ENCODE results near the gene QPRT. TPM values are rescaled to one million over a fixed set of nuclear protein-coding genes. Genes with fewer than 3 reads are reported as not detected.
A peak's percentile ranks its signal among the peaks of the same experiment; 100 is the strongest.
"Not testable (repeated sequence)": the region's sequence is repeated elsewhere in the genome, so short reads cannot be mapped to it uniquely, and the experiment has no call there.

Gene QPRT
- 1 to 10 TPM; 2.5 to 6.3 (median 4.7) TPM for total RNA-seq
- 1.5 TPM for total RNA-seq (2013)

GRCh38 chr16:29678691-29679267, at the start of gene QPRT:
QPRT (plus strand) TSS chr16:29679180; CDS start chr16:29679198, 18 bp downstream.
- peaks cover 10 to 24% of the 10 kb centered on the region in 2 donors for H3K4me1 Mint-ChIP-seq
- no peaks in the 10 kb centered on the region for H3K27me3 Mint-ChIP-seq (ENCODE audit: low read depth in 2 of 2)
- peak within 1 kb of the TSS; percentile 53 to 82 for H3K27ac Mint-ChIP-seq
- H3K4me3 Mint-ChIP-seq = peak within 1 kb of the TSS; percentile 76
- TF ChIP-seq, protein P1, sequence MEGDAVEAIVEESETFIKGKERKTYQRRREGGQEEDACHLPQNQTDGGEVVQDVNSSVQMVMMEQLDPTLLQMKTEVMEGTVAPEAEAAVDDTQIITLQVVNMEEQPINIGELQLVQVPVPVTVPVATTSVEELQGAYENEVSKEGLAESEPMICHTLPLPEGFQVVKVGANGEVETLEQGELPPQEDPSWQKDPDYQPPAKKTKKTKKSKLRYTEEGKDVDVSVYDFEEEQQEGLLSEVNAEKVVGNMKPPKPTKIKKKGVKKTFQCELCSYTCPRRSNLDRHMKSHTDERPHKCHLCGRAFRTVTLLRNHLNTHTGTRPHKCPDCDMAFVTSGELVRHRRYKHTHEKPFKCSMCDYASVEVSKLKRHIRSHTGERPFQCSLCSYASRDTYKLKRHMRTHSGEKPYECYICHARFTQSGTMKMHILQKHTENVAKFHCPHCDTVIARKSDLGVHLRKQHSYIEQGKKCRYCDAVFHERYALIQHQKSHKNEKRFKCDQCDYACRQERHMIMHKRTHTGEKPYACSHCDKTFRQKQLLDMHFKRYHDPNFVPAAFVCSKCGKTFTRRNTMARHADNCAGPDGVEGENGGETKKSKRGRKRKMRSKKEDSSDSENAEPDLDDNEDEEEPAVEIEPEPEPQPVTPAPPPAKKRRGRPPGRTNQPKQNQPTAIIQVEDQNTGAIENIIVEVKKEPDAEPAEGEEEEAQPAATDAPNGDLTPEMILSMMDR (IDR thresholded peaks at IDR 0.05) = no peak
- no peaks in the 10 kb centered on the region for H3K36me3 ChIP-seq (ENCODE audit: control insufficient read depth, insufficient read depth, low read length)
- no peaks in the 10 kb centered on the region for H3K9me3 ChIP-seq (ENCODE audit: control insufficient read depth, insufficient read depth, low read length)
- ATAC-seq (peak in 1 of 3 donors; percentile 11), DNase-seq (no peak)
- H3K9me3 Mint-ChIP-seq = no peaks in the 10 kb centered on the region
- no peak within 1 kb of the TSS for H3K4me3 ChIP-seq (ENCODE audit: low read length)
- H3K27ac ChIP-seq (ENCODE audit: low read length) = no peak within 1 kb of the TSS
- no peaks in the 10 kb centered on the region for H3K27me3 ChIP-seq (ENCODE audit: control insufficient read depth, insufficient read depth, low read length)
- WGBS (ENCODE audit: insufficient coverage) = 72% methylated on average over 5 of the region's 5 CpGs
- intact Hi-C loops (cut with micrococcal nuclease) = no loop called here
- H3K4me1 ChIP-seq (ENCODE audit: control insufficient read depth, insufficient read depth, low read length) = peaks cover 27% of the 10 kb centered on the region
- H3K36me3 Mint-ChIP-seq = no peaks in the 10 kb centered on the region

DNA sequence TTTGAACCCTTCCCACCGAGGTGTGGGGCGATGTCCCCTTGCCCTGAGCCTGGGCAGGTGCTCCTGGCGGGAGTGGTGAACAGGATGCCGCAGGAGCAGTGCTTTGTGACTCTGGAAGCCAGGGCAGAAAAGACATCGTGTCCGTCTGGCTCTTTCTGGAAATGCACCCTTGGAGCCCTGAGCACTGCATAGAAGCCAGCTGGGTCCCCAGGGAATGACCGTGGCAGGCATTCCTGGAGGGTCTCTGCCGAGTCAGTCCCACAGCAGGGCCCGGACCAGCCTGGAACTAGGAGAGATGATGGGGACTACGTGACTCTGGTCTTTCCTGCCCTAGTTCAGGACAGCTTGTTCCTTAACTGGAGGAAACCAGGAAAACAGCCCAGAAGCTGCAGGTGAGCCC, 49.7 kb upstream of the QPRT start:
- not testable (repeated sequence) for H3K4me3 ChIP-seq (ENCODE audit: low read length); H3K27ac Mint-ChIP-seq; H3K4me1 Mint-ChIP-seq; H3K27me3 Mint-ChIP-seq (ENCODE audit: low read depth in 2 of 2); H3K36me3 Mint-ChIP-seq; H3K9me3 ChIP-seq (ENCODE audit: control insufficient read depth, insufficient read depth, low read length); ATAC-seq; H3K9me3 Mint-ChIP-seq; H3K36me3 ChIP-seq (ENCODE audit: control insufficient read depth, insufficient read depth, low read length); H3K27me3 ChIP-seq (ENCODE audit: control insufficient read depth, insufficient read depth, low read length); DNase-seq; H3K27ac ChIP-seq (ENCODE audit: low read length); H3K4me3 Mint-ChIP-seq
- intact Hi-C loops (cut with micrococcal nuclease) = loop anchor here (5.0 to 10.0 kb wide), 3 partner anchors 33 to 515 kb away; partner anchors contain the start of genes MAZ and SPN
- WGBS (ENCODE audit: insufficient coverage) = 87% methylated on average over 9 of the region's 10 CpGs
- H3K4me1 ChIP-seq (ENCODE audit: control insufficient read depth, insufficient read depth, low read length) = peaks cover 36% of the 10 kb centered on the region

- not testable (repeated sequence) for H3K27ac Mint-ChIP-seq
These were observed 47.3 kb upstream of the QPRT start for GRCh38 chr16:29631658-29632057.

GRCh38 chr16:29635902-29636301, 43.1 kb upstream of the QPRT start:
- H3K4me1 ChIP-seq (ENCODE audit: control insufficient read depth, insufficient read depth, low read length) = peaks cover 10% of the 10 kb centered on the region
- H3K4me3 Mint-ChIP-seq; H3K36me3 ChIP-seq (ENCODE audit: control insufficient read depth, insufficient read depth, low read length); H3K9me3 ChIP-seq (ENCODE audit: control insufficient read depth, insufficient read depth, low read length); H3K27me3 ChIP-seq (ENCODE audit: control insufficient read depth, insufficient read depth, low read length); H3K36me3 Mint-ChIP-seq; H3K27me3 Mint-ChIP-seq (ENCODE audit: low read depth in 2 of 2); H3K9me3 Mint-ChIP-seq; intact Hi-C loops (cut with micrococcal nuclease); H3K27ac Mint-ChIP-seq; ATAC-seq; DNase-seq; H3K4me3 ChIP-seq (ENCODE audit: low read length); H3K27ac ChIP-seq (ENCODE audit: low read length): not testable (repeated sequence)
- WGBS (ENCODE audit: insufficient coverage) = 92% methylated on average over 15 of the region's 16 CpGs
- peaks cover 8 to 12% of the 10 kb centered on the region in 2 donors for H3K4me1 Mint-ChIP-seq

More at GRCh38 chr16:29631658-29632057, 47.3 kb upstream of the QPRT start:
- H3K27me3 ChIP-seq (ENCODE audit: control insufficient read depth, insufficient read depth, low read length); H3K9me3 ChIP-seq (ENCODE audit: control insufficient read depth, insufficient read depth, low read length); intact Hi-C loops (cut with micrococcal nuclease); H3K4me3 ChIP-seq (ENCODE audit: low read length); H3K9me3 Mint-ChIP-seq; H3K36me3 ChIP-seq (ENCODE audit: control insufficient read depth, insufficient read depth, low read length); H3K36me3 Mint-ChIP-seq; DNase-seq; H3K27me3 Mint-ChIP-seq (ENCODE audit: low read depth in 2 of 2); H3K27ac ChIP-seq (ENCODE audit: low read length); ATAC-seq; H3K4me1 Mint-ChIP-seq; H3K4me3 Mint-ChIP-seq: not testable (repeated sequence)
- H3K4me1 ChIP-seq (ENCODE audit: control insufficient read depth, insufficient read depth, low read length) = peaks cover 27% of the 10 kb centered on the region
- 93% methylated on average over 20 of the region's 20 CpGs for WGBS (ENCODE audit: insufficient coverage)

DNA sequence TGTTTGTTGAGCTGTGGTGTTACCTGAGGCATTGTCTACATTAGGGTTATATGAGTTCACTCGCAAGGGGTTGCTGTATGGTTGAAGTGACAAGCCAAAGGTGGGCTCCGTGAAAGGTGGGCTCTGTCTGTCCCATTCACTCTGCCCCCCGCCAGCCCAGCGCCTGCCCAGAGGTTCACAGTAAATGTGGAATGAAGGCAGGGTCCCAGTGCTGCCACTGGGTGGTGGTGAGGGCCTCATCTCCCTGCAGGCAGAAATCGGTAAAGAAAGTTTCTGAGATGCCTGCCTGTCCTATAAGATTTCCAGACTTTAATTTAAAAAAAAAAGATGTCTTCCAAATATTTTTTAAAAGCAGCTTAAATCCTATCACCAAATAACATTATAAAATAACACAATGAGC, 42.6 kb upstream of the QPRT start:
- H3K9me3 ChIP-seq (ENCODE audit: control insufficient read depth, insufficient read depth, low read length); intact Hi-C loops (cut with micrococcal nuclease); DNase-seq; H3K9me3 Mint-ChIP-seq; H3K27ac ChIP-seq (ENCODE audit: low read length); H3K27ac Mint-ChIP-seq; H3K36me3 Mint-ChIP-seq; ATAC-seq; H3K27me3 Mint-ChIP-seq (ENCODE audit: low read depth in 2 of 2); H3K4me3 Mint-ChIP-seq; H3K4me3 ChIP-seq (ENCODE audit: low read length); H3K27me3 ChIP-seq (ENCODE audit: control insufficient read depth, insufficient read depth, low read length); H3K36me3 ChIP-seq (ENCODE audit: control insufficient read depth, insufficient read depth, low read length): not testable (repeated sequence)
- no CpG with 5 or more reads among the region's 5 CpGs for WGBS (ENCODE audit: insufficient coverage)
- H3K4me1 Mint-ChIP-seq = peaks cover 13 to 16% of the 10 kb centered on the region in 2 donors
- H3K4me1 ChIP-seq (ENCODE audit: control insufficient read depth, insufficient read depth, low read length) = peaks cover 15% of the 10 kb centered on the region

- 98% methylated on average over 5 of the region's 8 CpGs for WGBS (ENCODE audit: insufficient coverage)
These were observed 40.2 kb upstream of the QPRT start for GRCh38 chr16:29638751-29639150.

More at GRCh38 chr16:29638751-29639150, 40.2 kb upstream of the QPRT start:
- peaks cover 18 to 22% of the 10 kb centered on the region in 2 donors for H3K4me1 Mint-ChIP-seq
- H3K36me3 Mint-ChIP-seq; H3K9me3 ChIP-seq (ENCODE audit: control insufficient read depth, insufficient read depth, low read length); H3K36me3 ChIP-seq (ENCODE audit: control insufficient read depth, insufficient read depth, low read length); H3K27ac ChIP-seq (ENCODE audit: low read length); H3K4me3 Mint-ChIP-seq; intact Hi-C loops (cut with micrococcal nuclease); H3K9me3 Mint-ChIP-seq; ATAC-seq; H3K27ac Mint-ChIP-seq; H3K27me3 Mint-ChIP-seq (ENCODE audit: low read depth in 2 of 2); DNase-seq; H3K27me3 ChIP-seq (ENCODE audit: control insufficient read depth, insufficient read depth, low read length); H3K4me3 ChIP-seq (ENCODE audit: low read length): not testable (repeated sequence)
- peaks cover 26% of the 10 kb centered on the region for H3K4me1 ChIP-seq (ENCODE audit: control insufficient read depth, insufficient read depth, low read length)
